ENCODE data around the gene GRPEL1.

The GRPEL1 gene

DNA sequence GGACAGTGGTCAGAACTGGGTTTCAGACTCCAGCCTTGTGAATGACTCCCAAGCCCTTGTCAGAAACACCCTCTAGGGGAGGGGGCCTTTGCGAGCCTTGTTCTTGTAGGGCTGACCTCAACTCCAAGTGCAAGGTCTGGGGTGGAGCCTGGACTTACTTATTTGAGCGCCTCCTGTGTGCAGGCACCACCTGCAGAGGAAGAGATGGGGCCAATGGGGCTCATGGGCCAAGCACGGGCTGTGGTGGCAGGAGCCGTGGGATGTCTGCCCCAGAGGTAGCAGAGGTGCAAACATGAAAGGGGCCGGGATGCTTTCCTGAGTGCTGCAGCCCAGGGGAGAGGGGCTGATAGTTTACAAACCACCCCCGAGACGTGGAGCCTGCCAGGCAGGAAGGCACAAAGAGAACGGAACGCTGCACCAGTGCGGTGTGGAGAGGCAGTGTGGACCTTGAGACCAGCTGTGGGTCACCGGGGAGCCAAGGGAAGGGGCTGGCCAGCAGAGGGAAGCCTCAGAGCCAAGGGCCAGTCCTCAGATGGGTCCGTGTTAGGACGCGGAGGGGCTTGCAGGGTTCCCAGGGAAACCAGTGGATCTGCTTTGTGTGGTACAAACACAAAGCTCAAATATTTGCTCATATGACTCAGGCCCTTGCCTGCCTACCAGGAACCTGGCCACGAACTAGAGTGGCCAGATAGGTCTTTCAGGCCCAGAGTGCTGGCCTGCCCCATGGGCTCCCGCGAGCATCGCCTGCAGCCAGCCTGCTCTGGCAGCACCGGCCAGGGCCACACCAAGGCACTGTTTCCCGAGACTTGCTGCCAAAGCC, 33.4 kb downstream of the GRPEL1 start:
- TF ChIP-seq, protein P1, sequence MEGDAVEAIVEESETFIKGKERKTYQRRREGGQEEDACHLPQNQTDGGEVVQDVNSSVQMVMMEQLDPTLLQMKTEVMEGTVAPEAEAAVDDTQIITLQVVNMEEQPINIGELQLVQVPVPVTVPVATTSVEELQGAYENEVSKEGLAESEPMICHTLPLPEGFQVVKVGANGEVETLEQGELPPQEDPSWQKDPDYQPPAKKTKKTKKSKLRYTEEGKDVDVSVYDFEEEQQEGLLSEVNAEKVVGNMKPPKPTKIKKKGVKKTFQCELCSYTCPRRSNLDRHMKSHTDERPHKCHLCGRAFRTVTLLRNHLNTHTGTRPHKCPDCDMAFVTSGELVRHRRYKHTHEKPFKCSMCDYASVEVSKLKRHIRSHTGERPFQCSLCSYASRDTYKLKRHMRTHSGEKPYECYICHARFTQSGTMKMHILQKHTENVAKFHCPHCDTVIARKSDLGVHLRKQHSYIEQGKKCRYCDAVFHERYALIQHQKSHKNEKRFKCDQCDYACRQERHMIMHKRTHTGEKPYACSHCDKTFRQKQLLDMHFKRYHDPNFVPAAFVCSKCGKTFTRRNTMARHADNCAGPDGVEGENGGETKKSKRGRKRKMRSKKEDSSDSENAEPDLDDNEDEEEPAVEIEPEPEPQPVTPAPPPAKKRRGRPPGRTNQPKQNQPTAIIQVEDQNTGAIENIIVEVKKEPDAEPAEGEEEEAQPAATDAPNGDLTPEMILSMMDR (IDR thresholded peaks at IDR 0.05; ENCODE audit: low read depth, low read length): no peak; the same call in 1 of the 2 replicates
- no peak for DNase-seq (ENCODE audit: extremely low read depth, low read depth)

DNA sequence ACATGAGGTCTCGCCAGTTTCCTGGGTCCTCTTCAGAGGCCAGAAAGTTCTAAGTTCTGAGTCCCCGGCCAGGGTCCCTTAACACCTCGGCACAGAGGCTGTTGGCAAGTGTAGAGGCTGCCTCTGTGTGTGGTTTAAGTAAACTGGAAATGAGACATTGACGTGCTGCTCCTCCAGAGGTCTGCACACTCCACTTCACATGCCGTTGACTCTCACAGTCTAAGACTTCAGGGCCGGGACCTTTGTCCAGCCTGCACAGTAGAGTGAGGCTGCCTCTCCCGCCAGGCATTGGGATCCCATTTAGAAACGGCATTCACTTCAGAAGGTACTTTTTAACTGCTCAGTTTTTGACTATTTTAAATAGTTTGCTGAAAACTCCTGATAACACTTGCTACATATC, 35.3 kb downstream of the GRPEL1 start:
- DNase-seq (ENCODE audit: extremely low read depth, low read depth): no peak
- TF ChIP-seq, protein P1 (IDR thresholded peaks at IDR 0.05; ENCODE audit: low read depth, low read length): no peak

DNA sequence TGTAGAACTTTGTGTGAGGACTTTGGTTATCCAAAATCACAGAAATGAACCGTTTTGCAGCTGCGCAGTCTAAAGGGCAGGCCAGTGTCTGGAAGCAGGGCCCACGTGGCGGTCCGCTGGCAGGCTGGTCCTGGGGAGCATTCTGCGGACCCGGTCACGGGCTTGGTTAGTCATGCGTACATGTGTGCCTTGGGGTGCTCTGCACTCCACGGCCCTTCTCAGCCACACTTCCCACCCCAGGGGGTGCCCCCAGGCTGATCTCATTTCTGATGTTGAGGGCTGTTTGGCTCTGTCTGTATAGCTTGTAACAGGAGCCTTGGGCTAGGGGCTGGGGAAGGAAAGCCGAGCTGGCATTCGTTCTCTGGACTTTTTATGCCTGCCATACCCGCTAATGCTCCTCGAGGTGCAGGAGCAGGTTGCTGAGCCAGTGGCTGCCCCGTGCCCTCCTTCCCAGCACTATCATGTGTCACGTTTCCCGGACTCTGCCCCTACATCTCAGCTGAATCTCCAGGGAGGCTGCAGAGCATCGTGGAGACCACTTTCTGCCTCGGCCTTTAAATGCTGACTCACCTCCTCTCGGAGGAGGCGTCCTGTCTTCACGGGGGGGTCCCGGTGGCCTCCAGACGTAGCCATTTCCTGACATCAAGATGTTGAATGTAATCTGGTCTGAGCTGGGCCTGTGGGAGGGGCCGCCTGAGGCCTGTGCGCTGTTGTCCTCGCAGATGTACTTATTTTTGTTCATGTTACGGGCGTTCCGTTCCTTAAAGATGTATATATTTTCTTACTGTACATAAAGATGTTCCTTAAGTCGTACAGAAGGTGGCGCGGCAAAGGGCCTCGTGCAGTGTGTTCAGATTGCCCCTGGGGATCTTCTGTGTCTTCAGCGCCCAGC, 36.1 kb downstream of the GRPEL1 start:
- TF ChIP-seq, protein P1 (IDR thresholded peaks at IDR 0.05; ENCODE audit: low read depth, low read length): no peak
- DNase-seq (ENCODE audit: extremely low read depth, low read depth): no peak

DNA sequence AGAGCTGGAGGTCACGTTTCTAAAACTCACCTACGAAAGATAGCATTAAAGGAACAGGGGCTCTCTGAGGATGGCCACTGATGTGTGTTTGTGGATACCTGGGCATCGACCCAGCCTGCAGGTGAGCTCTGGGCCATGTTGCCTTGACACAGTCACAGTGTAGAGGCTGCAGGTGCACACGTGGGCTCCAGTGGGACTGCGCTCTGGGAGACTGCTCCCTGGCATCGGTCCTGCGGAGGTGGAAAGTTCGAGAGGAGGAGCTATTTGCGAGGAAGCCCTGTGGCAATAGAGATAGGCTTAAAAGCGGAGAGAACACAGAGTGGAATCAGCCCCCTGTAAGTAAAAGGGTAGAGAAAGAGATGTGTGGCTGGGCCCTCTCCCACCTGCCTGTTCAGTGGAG, 37.0 kb downstream of the GRPEL1 start:
- TF ChIP-seq, protein P1 (IDR thresholded peaks at IDR 0.05; ENCODE audit: low read depth, low read length): no peak
- no peak for DNase-seq (ENCODE audit: extremely low read depth, low read depth)

DNA sequence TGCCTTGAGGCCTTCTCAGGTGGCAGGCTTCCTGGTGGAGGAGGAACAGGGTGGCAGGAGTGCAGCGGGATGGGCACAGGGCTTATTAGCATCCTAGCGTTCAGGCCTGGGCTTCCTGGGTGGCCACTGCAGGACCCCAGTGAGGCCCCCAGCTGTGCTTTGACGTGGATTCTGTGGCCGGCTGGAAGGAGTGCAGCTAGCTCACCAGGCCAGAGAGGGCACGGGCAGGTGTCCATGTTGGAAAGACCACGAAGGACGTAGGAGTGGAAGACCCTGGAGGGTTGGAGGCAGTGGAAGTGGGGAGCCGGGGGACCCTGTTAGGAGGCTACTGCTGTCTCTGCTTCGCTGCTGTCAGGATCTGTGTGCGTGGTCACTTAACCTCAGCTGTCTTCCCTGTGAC, 37.9 kb downstream of the GRPEL1 start:
- DNase-seq (ENCODE audit: extremely low read depth, low read depth): no peak
- TF ChIP-seq, protein P1 (IDR thresholded peaks at IDR 0.05; ENCODE audit: low read depth, low read length): no peak

DNA sequence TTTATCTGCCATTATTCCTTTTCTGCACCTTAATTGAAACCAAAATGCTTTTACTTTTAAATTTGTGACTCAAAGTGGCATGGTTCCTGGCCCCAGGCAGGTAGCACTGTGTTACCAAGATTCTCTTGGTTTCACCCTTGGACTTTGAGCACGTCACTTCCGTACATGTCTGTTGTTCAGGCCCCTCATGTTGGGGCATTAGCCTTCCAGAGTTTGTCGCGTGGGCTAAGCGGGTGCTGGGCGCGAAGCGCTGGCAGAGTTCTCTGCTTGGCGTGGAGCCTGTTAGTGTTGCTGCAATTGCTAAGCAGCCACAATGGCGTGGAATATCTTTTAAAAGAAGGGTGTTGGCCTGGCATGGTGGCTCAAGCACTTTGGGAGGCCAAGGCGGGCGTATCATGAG, 38.7 kb downstream of the GRPEL1 start:
- TF ChIP-seq, protein P1 (IDR thresholded peaks at IDR 0.05; ENCODE audit: low read depth, low read length): no peak
- DNase-seq (ENCODE audit: extremely low read depth, low read depth): no peak

DNA sequence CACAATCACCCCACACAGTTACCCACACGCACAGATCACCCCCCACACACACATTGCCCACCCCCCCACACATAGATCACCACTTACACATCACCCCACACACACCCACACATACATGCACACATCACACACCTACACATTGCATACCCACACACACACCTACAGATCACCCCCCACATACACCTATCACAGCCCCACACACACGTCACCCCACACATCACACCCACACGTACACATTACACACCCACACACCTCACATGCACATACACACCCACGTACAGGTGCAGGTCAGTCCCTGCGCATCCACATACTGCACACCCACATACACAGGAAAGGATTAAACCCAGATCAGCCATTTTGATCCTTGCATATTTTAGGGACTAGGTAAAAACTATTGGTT, 40.0 kb downstream of the GRPEL1 start:
- DNase-seq (ENCODE audit: extremely low read depth, low read depth): no peak
- TF ChIP-seq, protein P1 (IDR thresholded peaks at IDR 0.05; ENCODE audit: low read depth, low read length): no peak

All from AG09319 (cell line).